ENCODE measurements around the gene LSM14B.
"Not testable (repeated sequence)": the region's sequence is repeated elsewhere in the genome, so short reads cannot be mapped to it uniquely, and the experiment has no call there.

LSM14B gene

GRCh38 chr20:62101078-62101477 lies 21.2 kb upstream of the LSM14B start:
- Mint-ChIP-seq H3K36me3 (ENCODE audit: low read depth) (peaks cover 18% of the 10 kb centered on the region), H3K9me3 (peaks cover 28% of the 10 kb centered on the region), H3K27ac (no peak overlapping the region), H3K27me3 (no peaks in the 10 kb centered on the region), H3K4me3 (no peak overlapping the region), H3K4me1 (ENCODE audit: low read depth) (no peaks in the 10 kb centered on the region)
- DNase-seq: no peak

GRCh38 chr20:62103508-62104233 lies 18.6 kb upstream of the LSM14B start:
- no peak for DNase-seq
- no peaks in the 10 kb centered on the region for H3K27me3 Mint-ChIP-seq
- H3K9me3 Mint-ChIP-seq: peaks cover 45% of the 10 kb centered on the region
- H3K27ac Mint-ChIP-seq: no peak overlapping the region
- no peaks in the 10 kb centered on the region for H3K4me1 Mint-ChIP-seq (ENCODE audit: low read depth)
- H3K36me3 Mint-ChIP-seq (ENCODE audit: low read depth): peaks cover 29% of the 10 kb centered on the region
- no peak overlapping the region for H3K4me3 Mint-ChIP-seq

GRCh38 chr20:62104234-62104789 lies 18.0 kb upstream of the LSM14B start:
- Mint-ChIP-seq H3K27ac (no peak overlapping the region), H3K9me3 (peaks cover 51% of the 10 kb centered on the region), H3K36me3 (ENCODE audit: low read depth) (peaks cover 32% of the 10 kb centered on the region), H3K4me1 (ENCODE audit: low read depth) (no peaks in the 10 kb centered on the region), H3K4me3 (no peak overlapping the region), H3K27me3 (no peaks in the 10 kb centered on the region)
- no peak for DNase-seq

DNA sequence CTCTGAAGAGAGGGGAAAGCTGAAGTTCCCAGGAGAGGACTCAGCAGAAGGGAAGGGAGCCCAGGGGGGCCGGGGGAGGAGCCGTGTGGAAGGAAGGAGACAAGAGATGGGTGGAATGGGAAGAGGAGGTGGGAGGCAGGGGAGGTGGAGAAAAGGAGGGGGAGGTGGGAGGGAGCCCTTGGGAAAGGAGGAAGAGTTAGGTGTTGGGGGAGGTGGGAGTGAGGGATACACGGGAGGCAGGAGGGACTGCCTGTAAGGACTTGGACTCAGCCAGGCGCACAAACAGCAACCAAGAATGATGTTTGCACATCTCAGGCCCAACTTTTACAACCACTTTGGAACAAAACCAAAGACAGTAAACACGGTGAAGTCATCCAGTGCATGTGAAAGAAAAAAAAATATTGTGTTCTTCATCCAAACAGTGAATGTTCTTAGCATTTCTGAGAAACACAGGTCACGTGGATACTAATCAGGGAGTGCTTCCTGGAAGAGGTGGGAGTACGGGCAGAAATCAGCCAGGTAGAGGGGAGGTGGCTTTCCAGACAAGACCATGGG lies 17.4 kb upstream of the LSM14B start:
- Mint-ChIP-seq H3K36me3 (ENCODE audit: low read depth) (peaks cover 33% of the 10 kb centered on the region), H3K9me3 (peaks cover 51% of the 10 kb centered on the region), H3K4me1 (ENCODE audit: low read depth) (no peaks in the 10 kb centered on the region), H3K27ac (no peak overlapping the region), H3K27me3 (no peaks in the 10 kb centered on the region), H3K4me3 (no peak overlapping the region)
- no peak for DNase-seq

- Mint-ChIP-seq H3K4me1 (ENCODE audit: low read depth) (no peaks in the 10 kb centered on the region), H3K9me3 (peaks cover 49% of the 10 kb centered on the region), H3K4me3 (no peak overlapping the region), H3K27ac (no peak overlapping the region), H3K36me3 (ENCODE audit: low read depth) (peaks cover 37% of the 10 kb centered on the region), H3K27me3 (no peaks in the 10 kb centered on the region)
- no peak for DNase-seq
These were observed 16.7 kb upstream of the LSM14B start for GRCh38 chr20:62105592-62105991.

GRCh38 chr20:62111148-62111547 lies 11.1 kb upstream of the LSM14B start:
- peaks cover 34% of the 10 kb centered on the region for H3K36me3 Mint-ChIP-seq (ENCODE audit: low read depth)
- peaks cover 1% of the 10 kb centered on the region for H3K4me1 Mint-ChIP-seq (ENCODE audit: low read depth)
- H3K9me3 Mint-ChIP-seq: peaks cover 56% of the 10 kb centered on the region
- DNase-seq: no peak
- H3K27me3 Mint-ChIP-seq: no peaks in the 10 kb centered on the region
- H3K27ac Mint-ChIP-seq: no peak overlapping the region
- no peak overlapping the region for H3K4me3 Mint-ChIP-seq

GRCh38 chr20:62112368-62112767 lies 9.9 kb upstream of the LSM14B start:
- DNase-seq: no peak
- Mint-ChIP-seq H3K27ac (no peak overlapping the region), H3K36me3 (ENCODE audit: low read depth) (peaks cover 34% of the 10 kb centered on the region), H3K27me3 (no peaks in the 10 kb centered on the region), H3K4me1 (ENCODE audit: low read depth) (peaks cover 7% of the 10 kb centered on the region), H3K9me3 (peaks cover 48% of the 10 kb centered on the region), H3K4me3 (no peak overlapping the region)

- H3K36me3 Mint-ChIP-seq (ENCODE audit: low read depth): peaks cover 22% of the 10 kb centered on the region
These were observed 7.4 kb upstream of the LSM14B start for GRCh38 chr20:62114894-62115293.

DNA sequence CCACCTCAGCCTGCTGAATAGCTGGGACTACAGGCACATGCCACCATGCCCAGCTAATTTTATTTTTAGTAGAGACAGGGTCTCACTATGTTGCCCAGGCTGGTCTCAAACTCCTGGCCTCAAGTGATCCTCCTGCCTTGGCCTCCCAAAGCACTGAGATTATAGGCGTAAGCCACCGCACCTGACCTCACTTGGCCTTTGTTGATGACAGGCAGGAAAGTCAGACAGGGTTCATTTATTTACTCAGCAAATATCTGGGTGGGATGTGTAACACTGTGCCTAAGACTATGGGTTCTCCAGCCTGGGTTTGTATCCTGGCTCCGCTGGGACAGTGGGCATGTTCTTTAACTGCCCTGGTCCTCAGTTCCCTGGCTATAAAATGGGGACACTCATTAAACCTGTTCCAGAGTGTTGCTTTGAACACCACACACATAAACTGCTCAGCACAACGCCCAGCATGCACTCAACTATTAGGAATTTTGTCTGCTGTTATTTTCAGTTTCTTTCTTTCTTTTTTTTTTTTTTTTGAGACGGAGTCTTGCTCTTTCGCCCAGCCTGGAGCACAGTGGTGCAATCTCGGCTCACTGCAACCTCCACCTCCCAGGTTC lies 6.4 kb upstream of the LSM14B start:
- Mint-ChIP-seq H3K36me3 (ENCODE audit: low read depth) (peaks cover 17% of the 10 kb centered on the region), H3K4me1 (ENCODE audit: low read depth) (peaks cover 30% of the 10 kb centered on the region), H3K9me3 (peaks cover 27% of the 10 kb centered on the region)
- not testable (repeated sequence) for H3K4me3 Mint-ChIP-seq, H3K27ac Mint-ChIP-seq, DNase-seq, H3K27me3 Mint-ChIP-seq

More at GRCh38 chr20:62114894-62115293, 7.4 kb upstream of the LSM14B start:
- Mint-ChIP-seq H3K27me3 (no peaks in the 10 kb centered on the region), H3K4me1 (ENCODE audit: low read depth) (peaks cover 24% of the 10 kb centered on the region), H3K27ac (no peak overlapping the region), H3K4me3 (no peak overlapping the region), H3K9me3 (peaks cover 31% of the 10 kb centered on the region)
- no peak for DNase-seq

DNA sequence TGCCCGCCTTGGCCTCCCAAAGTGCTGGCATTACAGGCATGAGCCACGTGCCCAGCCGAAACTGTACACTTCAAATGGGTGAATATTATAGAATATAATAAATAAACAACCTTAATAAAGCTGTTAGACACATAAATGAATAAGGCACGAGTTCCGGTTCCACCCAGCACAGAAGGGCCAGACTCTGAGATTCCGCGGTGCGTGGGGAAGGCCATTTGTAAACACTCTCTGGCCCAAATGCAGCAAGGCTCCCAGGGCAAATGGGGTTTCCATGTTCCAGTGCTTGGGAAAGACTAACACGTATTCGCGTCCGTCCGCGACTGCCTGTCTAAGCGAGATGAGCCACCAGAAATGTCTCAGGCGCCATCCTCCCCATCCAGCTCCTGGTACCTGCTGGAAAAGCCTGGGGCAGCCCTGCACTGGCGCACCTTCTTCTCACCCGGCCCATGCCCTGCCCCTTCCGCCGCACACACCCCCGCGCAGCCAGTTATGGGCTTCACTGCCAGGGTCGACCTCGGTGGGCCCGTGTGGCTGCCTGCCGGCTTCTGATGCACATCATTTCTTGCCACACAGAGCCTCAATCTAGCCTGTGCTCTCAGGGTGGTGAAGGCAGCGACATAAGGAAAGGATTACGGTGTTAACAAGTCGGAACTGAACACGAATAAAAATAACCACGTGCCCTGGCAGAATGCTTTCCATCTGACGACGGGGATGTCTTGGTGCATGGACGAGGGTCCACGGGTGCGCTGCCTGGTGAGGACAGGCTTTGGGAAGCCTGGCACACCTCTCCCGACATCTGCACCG lies 5.5 kb upstream of the LSM14B start:
- H3K9me3 Mint-ChIP-seq: peaks cover 22% of the 10 kb centered on the region
- H3K36me3 Mint-ChIP-seq (ENCODE audit: low read depth): peaks cover 14% of the 10 kb centered on the region
- no peaks in the 10 kb centered on the region for H3K27me3 Mint-ChIP-seq
- peaks cover 35% of the 10 kb centered on the region for H3K4me1 Mint-ChIP-seq (ENCODE audit: low read depth)
- DNase-seq: no peak
- no peak overlapping the region for H3K27ac Mint-ChIP-seq
- no peak overlapping the region for H3K4me3 Mint-ChIP-seq

DNA sequence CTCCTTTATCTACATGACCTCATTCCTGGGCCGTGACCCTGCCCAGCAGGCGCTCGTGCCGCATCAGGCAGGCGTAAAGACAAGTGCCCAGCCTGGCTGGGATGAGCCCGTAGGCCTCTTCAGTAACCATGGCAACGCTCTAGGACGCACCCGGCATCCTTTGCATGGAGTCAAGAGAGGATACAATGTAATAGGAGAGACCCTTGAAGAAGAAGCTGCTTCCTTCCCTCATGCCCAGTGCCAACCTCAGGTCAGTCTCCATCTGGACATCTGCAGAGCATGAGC lies 5.0 kb upstream of the LSM14B start:
- H3K27ac Mint-ChIP-seq: peak overlapping the region; percentile 50
- H3K36me3 Mint-ChIP-seq (ENCODE audit: low read depth): peaks cover 13% of the 10 kb centered on the region
- no peak overlapping the region for H3K4me3 Mint-ChIP-seq
- peaks cover 20% of the 10 kb centered on the region for H3K9me3 Mint-ChIP-seq
- H3K27me3 Mint-ChIP-seq: no peaks in the 10 kb centered on the region
- DNase-seq: no peak
- peaks cover 35% of the 10 kb centered on the region for H3K4me1 Mint-ChIP-seq (ENCODE audit: low read depth)

DNA sequence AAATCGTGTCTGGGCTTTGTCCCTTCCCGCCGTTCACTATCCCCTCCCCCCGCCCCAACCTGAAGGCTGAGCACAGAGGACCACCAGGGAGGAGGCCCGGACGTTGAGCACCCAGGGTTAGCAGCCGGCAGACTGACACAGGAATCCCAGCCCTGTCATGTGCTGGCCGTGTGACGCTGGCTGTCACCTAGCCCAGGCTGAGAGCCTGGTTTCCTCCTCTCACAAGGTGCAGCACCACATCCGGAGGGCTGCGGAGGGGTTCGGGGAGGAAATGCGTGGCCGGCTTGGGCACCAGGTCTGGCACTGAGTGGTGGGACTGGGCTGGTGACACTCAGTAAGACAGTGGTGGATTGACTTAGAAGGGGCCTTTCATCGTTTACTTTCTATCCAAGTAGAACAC lies 4.6 kb upstream of the LSM14B start:
- peaks cover 13% of the 10 kb centered on the region for H3K36me3 Mint-ChIP-seq (ENCODE audit: low read depth)
- H3K9me3 Mint-ChIP-seq: peaks cover 16% of the 10 kb centered on the region
- DNase-seq: peak; percentile 69
- H3K4me1 Mint-ChIP-seq (ENCODE audit: low read depth): peaks cover 35% of the 10 kb centered on the region
- H3K27me3 Mint-ChIP-seq: no peaks in the 10 kb centered on the region
- peak overlapping the region; percentile 50 for H3K27ac Mint-ChIP-seq
- no peak overlapping the region for H3K4me3 Mint-ChIP-seq

- Mint-ChIP-seq H3K27ac (peak overlapping the region; percentile 18), H3K9me3 (peaks cover 12% of the 10 kb centered on the region), H3K4me1 (ENCODE audit: low read depth) (peaks cover 36% of the 10 kb centered on the region), H3K27me3 (no peaks in the 10 kb centered on the region), H3K4me3 (no peak overlapping the region), H3K36me3 (ENCODE audit: low read depth) (peaks cover 12% of the 10 kb centered on the region)
- DNase-seq: no peak
These were observed 3.9 kb upstream of the LSM14B start for GRCh38 chr20:62118113-62119043.

DNA sequence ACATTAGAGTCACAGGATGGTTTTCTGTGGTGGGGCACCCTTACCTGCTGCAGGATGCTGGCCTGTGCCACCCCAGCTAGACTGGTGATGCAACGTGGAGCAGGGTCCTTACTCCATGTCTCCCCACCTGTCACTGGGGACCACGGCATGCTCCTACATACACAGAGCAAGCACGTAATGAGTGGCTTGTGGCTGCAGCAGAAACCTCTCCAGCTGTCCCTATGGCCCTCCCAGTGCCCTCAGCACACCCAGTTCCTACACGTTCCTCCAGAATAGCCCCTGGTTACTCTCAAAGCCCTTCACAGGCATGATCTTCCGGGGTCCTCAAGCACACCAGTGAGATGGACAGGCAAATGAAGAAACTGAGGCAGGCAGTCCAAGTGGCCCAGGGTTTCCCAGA lies 3.2 kb upstream of the LSM14B start:
- peaks cover 44% of the 10 kb centered on the region for H3K4me1 Mint-ChIP-seq (ENCODE audit: low read depth)
- DNase-seq: no peak
- no peak overlapping the region for H3K4me3 Mint-ChIP-seq
- peaks cover 17% of the 10 kb centered on the region for H3K36me3 Mint-ChIP-seq (ENCODE audit: low read depth)
- H3K27ac Mint-ChIP-seq: no peak overlapping the region
- H3K9me3 Mint-ChIP-seq: peaks cover 7% of the 10 kb centered on the region
- no peaks in the 10 kb centered on the region for H3K27me3 Mint-ChIP-seq
